ENCODE results near the gene CEL.
A peak's percentile ranks its signal among the peaks of the same experiment; 100 is the strongest.

The CEL gene

DNA sequence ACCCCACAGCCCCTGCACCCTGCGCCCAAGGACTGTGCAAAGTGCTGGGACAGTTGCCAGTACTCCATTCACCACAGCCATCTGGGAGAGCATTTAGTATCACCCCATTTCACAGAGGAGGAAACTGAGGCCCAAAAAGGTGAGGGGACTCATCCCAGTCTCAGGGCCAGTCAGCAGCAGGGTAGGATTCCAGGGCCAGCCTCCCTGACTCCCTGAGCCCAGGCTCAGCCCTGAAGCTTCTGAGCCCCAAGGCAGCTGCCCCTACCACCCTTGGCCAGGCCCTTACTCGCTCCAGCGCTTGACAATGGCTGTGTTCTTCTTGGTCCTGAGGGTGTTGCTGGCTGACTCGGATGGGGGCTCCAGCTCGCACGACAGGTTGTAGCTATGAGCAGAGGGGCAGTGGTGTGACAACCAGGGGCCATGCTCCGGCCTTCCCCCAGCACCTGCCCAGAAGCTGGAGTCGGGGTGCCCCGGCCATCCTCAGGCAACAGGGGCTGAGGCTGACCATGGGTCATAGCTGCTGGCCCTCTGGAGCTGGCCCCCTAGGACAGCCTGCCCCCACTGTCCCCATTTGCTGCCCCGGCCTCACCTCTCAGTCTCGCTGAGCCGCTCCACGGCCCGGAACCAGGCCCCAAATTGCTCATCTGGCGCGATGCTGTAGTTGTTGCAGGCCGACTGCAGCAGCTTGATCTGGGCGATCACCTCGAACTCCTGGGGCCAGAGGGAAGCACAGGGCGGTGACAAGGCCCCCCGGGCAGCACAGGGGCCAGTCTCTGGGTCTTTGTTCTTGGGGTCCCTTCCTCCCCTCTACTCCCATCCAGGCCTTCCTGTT is 40.6 kb downstream of the CEL start:
- DNase-seq: no peak
- H3K27me3 ChIP-seq (replicated peaks; ENCODE audit: control insufficient read depth, insufficient read depth, low read length, poor library complexity, severe bottlenecking): no peaks in the 10 kb centered on the region
- H3K27ac ChIP-seq (ENCODE audit: insufficient read depth, low read length, poor library complexity, severe bottlenecking): no peak overlapping the region
- no peak overlapping the region for H3K4me3 ChIP-seq (ENCODE audit: insufficient read depth, low read depth, low read length, poor library complexity, severe bottlenecking)
- no peaks in the 10 kb centered on the region for H3K4me1 ChIP-seq (ENCODE audit: control insufficient read depth, insufficient read depth, low read length, poor library complexity, severe bottlenecking)
- H3K36me3 ChIP-seq (ENCODE audit: control insufficient read depth, insufficient read depth, low read length): peaks cover 94% of the 10 kb centered on the region
- H3K9me3 ChIP-seq (ENCODE audit: control insufficient read depth, low read length): no peaks in the 10 kb centered on the region

DNA sequence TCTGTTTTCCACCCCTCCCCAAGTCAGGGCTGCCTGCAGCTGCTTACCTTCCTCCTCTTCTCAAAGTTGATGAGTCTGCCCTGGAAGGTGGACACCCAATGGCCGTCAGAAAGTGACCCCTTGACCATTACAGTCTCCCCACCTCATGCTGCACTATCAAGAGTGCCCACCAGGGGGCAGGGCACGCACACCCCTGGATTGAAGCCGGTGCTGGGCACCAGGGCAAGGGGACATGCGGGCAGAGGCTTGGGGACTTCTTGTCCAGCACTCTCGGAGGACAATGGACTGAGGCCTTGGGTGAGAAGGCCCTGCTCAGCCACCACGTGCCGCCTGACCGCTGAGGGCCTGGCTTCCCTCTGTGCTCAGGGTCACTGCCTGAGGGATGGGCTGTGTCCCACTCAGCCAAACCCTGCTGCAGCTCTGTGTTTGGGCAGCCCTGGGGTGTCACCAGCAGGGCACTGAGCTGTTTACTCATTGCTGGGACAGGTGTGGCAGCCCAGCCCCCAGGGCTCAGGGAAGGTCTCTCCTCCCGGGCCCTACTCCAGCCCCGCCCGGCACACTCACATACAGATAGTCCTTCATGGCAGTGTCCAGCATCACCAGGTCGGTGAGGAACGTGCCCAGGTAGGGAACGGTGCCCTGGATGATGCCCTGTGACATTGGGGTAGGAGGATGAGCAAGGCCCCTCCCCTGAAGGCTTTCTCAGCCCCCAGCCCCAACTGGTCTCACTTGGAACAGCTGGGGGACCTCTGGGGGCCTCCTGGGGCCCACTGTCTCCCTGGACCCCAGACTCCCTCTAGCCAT is 41.6 kb downstream of the CEL start:
- H3K27me3 ChIP-seq (replicated peaks; ENCODE audit: control insufficient read depth, insufficient read depth, low read length, poor library complexity, severe bottlenecking): no peaks in the 10 kb centered on the region
- H3K27ac ChIP-seq (ENCODE audit: insufficient read depth, low read length, poor library complexity, severe bottlenecking): no peak overlapping the region
- H3K9me3 ChIP-seq (ENCODE audit: control insufficient read depth, low read length): no peaks in the 10 kb centered on the region
- DNase-seq: peak in 2 of 3 donors; percentile 31 to 47
- H3K4me3 ChIP-seq (ENCODE audit: insufficient read depth, low read depth, low read length, poor library complexity, severe bottlenecking): no peak overlapping the region
- H3K36me3 ChIP-seq (ENCODE audit: control insufficient read depth, insufficient read depth, low read length): peaks cover 94% of the 10 kb centered on the region
- no peaks in the 10 kb centered on the region for H3K4me1 ChIP-seq (ENCODE audit: control insufficient read depth, insufficient read depth, low read length, poor library complexity, severe bottlenecking)

DNA sequence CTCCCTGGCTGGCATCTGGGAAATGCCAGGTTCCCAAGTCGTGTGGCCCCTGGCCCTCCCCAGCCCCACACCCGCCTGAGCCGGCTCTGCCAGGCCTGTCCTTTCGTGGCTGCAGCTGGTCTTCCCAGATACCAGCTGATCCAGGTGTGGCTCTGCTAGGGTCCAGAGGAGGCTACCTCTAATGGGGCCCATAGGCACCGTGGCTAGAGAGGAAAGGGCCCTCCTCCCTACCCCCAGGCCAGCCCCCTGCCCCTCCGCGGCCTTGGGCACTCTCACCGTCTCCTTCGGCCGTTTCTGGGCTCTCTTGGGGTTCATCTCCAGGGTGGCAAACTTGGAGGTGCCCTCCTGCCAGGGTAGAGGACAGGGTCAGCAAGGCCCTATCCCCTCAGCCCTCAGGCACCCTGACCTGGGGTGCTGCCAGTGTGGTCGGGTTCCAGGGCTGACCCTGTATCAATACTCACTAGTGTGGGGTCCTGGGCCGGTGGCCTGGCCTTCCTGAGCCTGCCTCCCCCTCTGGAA is 42.3 kb downstream of the CEL start:
- H3K27me3 ChIP-seq (replicated peaks; ENCODE audit: control insufficient read depth, insufficient read depth, low read length, poor library complexity, severe bottlenecking): no peaks in the 10 kb centered on the region
- no peak for DNase-seq
- H3K4me3 ChIP-seq (ENCODE audit: insufficient read depth, low read depth, low read length, poor library complexity, severe bottlenecking): no peak overlapping the region
- peaks cover 94% of the 10 kb centered on the region for H3K36me3 ChIP-seq (ENCODE audit: control insufficient read depth, insufficient read depth, low read length)
- no peaks in the 10 kb centered on the region for H3K9me3 ChIP-seq (ENCODE audit: control insufficient read depth, low read length)
- H3K27ac ChIP-seq (ENCODE audit: insufficient read depth, low read length, poor library complexity, severe bottlenecking): no peak overlapping the region
- H3K4me1 ChIP-seq (ENCODE audit: control insufficient read depth, insufficient read depth, low read length, poor library complexity, severe bottlenecking): no peaks in the 10 kb centered on the region

DNA sequence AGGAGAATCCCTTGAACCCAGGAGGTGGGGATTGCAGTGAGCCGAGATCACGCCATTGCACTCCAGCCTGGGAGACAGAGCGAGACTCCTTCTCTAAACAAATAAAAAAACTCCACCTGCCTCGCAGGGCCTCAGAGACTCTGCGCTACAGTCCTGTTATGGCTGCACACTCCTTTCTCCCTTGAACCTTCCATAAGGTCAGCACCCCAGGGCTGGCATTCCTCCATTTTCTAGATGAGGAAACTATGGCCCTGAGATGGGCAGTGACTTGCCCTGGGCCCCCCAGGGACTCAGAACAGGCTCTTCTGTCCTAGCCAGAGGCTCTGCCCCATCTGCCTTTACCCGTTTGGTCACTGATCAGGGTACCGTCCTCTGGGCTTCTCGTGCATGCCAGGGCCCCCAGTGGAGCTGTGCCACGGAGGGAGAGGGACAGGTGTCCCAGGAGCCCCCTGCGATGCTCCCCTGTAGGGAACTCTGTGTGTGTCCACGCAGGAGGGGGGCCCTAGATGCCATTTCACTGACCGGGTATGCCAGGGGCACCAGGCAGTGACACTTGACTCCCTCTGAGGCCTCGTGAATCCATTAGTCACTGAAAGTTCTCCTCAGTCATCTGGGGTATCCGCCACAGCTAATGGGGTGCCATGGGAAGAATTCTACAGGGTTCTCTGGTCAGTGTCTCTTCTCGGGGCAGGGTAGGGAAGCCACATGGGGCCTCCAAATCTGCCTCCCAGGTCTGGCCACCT is 43.1 kb downstream of the CEL start:
- Histone ChIP-seq H3K9me3 (ENCODE audit: control insufficient read depth, low read length) (no peaks in the 10 kb centered on the region), H3K4me3 (ENCODE audit: insufficient read depth, low read depth, low read length, poor library complexity, severe bottlenecking) (no peak overlapping the region), H3K4me1 (ENCODE audit: control insufficient read depth, insufficient read depth, low read length, poor library complexity, severe bottlenecking) (no peaks in the 10 kb centered on the region), H3K27ac (ENCODE audit: insufficient read depth, low read length, poor library complexity, severe bottlenecking) (no peak overlapping the region), H3K27me3 (replicated peaks; ENCODE audit: control insufficient read depth, insufficient read depth, low read length, poor library complexity, severe bottlenecking) (no peaks in the 10 kb centered on the region), H3K36me3 (ENCODE audit: control insufficient read depth, insufficient read depth, low read length) (peaks cover 96% of the 10 kb centered on the region)
- no peak for DNase-seq

DNA sequence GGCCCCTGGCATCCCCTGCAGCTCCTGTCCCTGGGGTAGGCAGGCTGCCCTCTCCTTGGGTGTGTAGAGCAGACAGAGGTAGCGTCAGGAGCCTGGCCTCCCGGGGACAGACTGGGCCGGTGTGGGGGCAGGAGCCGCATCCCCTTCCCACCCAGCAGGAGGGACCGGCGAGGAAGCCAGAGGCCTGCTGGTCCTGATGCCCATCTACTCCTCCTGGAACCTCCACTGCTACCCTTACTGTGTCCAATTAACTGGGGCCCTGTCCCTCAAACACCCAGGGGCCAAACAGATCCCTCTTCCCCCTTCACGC is 43.6 kb downstream of the CEL start:
- Histone ChIP-seq H3K36me3 (ENCODE audit: control insufficient read depth, insufficient read depth, low read length) (peaks cover 96% of the 10 kb centered on the region), H3K9me3 (ENCODE audit: control insufficient read depth, low read length) (no peaks in the 10 kb centered on the region), H3K27ac (ENCODE audit: insufficient read depth, low read length, poor library complexity, severe bottlenecking) (no peak overlapping the region), H3K4me1 (ENCODE audit: control insufficient read depth, insufficient read depth, low read length, poor library complexity, severe bottlenecking) (no peaks in the 10 kb centered on the region), H3K4me3 (ENCODE audit: insufficient read depth, low read depth, low read length, poor library complexity, severe bottlenecking) (no peak overlapping the region), H3K27me3 (replicated peaks; ENCODE audit: control insufficient read depth, insufficient read depth, low read length, poor library complexity, severe bottlenecking) (no peaks in the 10 kb centered on the region)
- DNase-seq: no peak

DNA sequence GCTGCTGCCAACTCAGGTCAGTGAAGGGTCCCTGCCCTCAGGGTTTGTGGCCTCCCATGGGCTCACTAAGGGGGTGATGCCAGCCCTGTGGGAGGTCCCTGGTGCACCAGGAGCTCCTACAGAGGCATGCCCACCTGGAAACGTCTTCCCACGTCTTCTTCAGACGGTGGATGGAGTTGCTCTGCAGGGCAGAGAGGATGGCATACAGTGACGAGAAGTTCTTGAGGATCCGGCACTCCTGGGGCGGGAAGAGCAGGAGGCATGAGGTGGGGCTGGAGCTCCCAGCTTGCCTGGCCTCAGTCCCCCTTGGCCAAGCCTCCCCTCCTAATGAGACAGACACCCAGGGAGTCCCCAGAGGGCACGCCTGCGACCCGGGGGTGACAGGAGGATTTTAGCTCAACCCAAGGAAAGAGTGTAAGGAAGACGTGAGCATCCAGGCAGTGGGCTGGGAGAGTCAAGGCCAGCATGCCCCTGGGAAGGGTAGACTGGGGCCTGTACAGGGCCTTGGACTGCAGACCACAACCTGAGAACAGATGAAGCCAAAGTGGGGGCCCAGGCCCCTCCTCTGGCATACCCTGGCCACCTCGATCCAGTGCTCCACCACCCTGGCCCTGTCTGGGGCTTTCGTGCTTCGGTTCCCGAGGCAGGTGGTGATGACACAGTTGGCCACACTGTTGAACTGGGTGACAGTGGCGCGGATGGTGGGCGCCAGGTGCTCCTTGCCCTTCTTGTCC is 44.9 kb downstream of the CEL start:
- no peaks in the 10 kb centered on the region for H3K4me1 ChIP-seq (ENCODE audit: control insufficient read depth, insufficient read depth, low read length, poor library complexity, severe bottlenecking)
- no peak overlapping the region for H3K27ac ChIP-seq (ENCODE audit: insufficient read depth, low read length, poor library complexity, severe bottlenecking)
- H3K9me3 ChIP-seq (ENCODE audit: control insufficient read depth, low read length): no peaks in the 10 kb centered on the region
- H3K36me3 ChIP-seq (ENCODE audit: control insufficient read depth, insufficient read depth, low read length): peaks cover 95% of the 10 kb centered on the region
- H3K27me3 ChIP-seq (replicated peaks; ENCODE audit: control insufficient read depth, insufficient read depth, low read length, poor library complexity, severe bottlenecking): no peaks in the 10 kb centered on the region
- DNase-seq: no peak
- H3K4me3 ChIP-seq (ENCODE audit: insufficient read depth, low read depth, low read length, poor library complexity, severe bottlenecking): no peak overlapping the region

DNA sequence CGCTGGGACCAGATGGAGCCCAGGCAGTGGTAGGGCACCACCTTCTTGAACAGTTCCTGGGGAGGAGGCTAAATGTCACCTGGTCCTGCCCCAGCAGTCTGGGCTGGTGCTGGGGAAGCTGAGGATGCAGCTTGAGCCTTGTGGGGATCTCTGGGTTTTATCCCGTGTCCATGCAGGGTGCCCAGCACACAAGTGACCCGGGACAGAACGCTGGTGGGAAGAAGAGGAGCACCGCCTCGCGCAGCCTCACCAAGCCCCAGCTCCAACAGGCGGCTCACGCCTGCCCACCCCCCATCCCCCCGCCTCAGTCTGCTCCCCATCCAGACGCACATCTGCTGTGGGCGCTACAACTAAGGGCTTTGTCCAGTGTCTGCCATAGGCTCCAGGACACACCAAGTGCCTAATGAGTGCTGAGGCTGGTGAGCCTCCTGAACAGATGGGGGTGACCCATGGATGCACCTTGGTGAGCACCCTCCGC is 45.5 kb downstream of the CEL start:
- Histone ChIP-seq H3K9me3 (ENCODE audit: control insufficient read depth, low read length) (no peaks in the 10 kb centered on the region), H3K36me3 (ENCODE audit: control insufficient read depth, insufficient read depth, low read length) (peaks cover 95% of the 10 kb centered on the region), H3K27ac (ENCODE audit: insufficient read depth, low read length, poor library complexity, severe bottlenecking) (peak overlapping the region; percentile 8), H3K27me3 (replicated peaks; ENCODE audit: control insufficient read depth, insufficient read depth, low read length, poor library complexity, severe bottlenecking) (no peaks in the 10 kb centered on the region), H3K4me3 (ENCODE audit: insufficient read depth, low read depth, low read length, poor library complexity, severe bottlenecking) (no peak overlapping the region), H3K4me1 (ENCODE audit: control insufficient read depth, insufficient read depth, low read length, poor library complexity, severe bottlenecking) (peaks cover under 1% of the 10 kb centered on the region)
- no peak for DNase-seq

DNA sequence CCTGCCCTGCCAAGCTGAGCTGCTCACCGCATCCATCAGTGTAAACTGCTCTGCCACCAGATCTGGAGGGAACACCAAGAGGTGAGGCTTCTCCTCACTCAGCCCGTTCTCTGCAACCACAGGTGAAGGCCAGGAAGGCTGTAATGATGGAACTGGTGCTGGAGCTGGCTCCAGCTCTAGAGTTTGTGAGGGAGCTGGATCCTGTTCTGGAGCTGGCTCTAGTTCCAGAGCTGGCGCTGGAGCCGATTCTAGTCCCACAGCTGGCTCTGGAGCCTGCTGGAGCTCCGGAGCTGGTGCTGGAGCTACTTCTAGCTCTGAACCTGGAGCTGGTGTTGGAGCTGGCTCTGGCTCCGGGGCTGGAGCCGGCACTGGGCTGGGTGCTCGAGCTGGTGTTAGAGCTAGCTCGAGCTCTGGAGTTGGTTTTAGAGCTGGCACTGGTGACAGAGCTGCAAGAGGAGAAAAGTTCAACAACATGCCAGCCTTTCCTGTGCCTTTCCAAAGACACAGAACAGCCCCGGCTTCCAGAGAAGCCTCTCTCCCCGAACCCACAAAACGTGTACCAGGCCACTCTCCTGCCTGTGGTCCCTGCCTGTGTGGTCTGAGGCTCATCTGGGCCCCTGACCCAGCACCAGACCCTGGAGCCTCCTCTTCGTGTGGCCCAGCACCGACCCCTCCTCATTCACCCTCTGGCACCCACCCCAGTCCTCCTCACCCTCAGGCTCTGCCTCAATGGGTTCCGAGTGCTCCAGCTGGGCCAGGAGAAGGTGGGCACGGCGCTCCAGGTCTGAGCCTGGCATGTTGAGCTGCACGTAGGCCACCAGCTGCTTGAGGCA is 46.4 kb downstream of the CEL start:
- no peaks in the 10 kb centered on the region for H3K27me3 ChIP-seq (replicated peaks; ENCODE audit: control insufficient read depth, insufficient read depth, low read length, poor library complexity, severe bottlenecking)
- H3K4me1 ChIP-seq (ENCODE audit: control insufficient read depth, insufficient read depth, low read length, poor library complexity, severe bottlenecking): peaks cover 9% of the 10 kb centered on the region
- no peaks in the 10 kb centered on the region for H3K9me3 ChIP-seq (ENCODE audit: control insufficient read depth, low read length)
- H3K4me3 ChIP-seq (ENCODE audit: insufficient read depth, low read depth, low read length, poor library complexity, severe bottlenecking): no peak overlapping the region
- H3K27ac ChIP-seq (ENCODE audit: insufficient read depth, low read length, poor library complexity, severe bottlenecking): peak overlapping the region; percentile 8
- peaks cover 89% of the 10 kb centered on the region for H3K36me3 ChIP-seq (ENCODE audit: control insufficient read depth, insufficient read depth, low read length)
- no peak for DNase-seq

Measured in effector memory CD4-positive, alpha-beta T cell (primary cell).